GM21717 (cell line): ENCODE results near the gene TRMU.

Experiments used
- ATAC-seq: cut with Tn5 transposase; IDR thresholded peaks from one replicate; pipeline ENCODE4 v1.9.1; 2021; ENCODE audit warnings: mild to moderate bottlenecking, moderate library complexity; ENCODE audit not compliant: unreplicated experiment

Gene TRMU

GRCh38 chr22:46368871-46369715, 33.6 kb downstream of the TRMU start:
- no peak for ATAC-seq

GRCh38 chr22:46369716-46370583, 34.4 kb downstream of the TRMU start:
- no peak for ATAC-seq

GRCh38 chr22:46370584-46371291, 35.2 kb downstream of the TRMU start:
- no peak for ATAC-seq

- no peak for ATAC-seq
Measured at GRCh38 chr22:46371623-46372226, 36.2 kb downstream of the TRMU start.

- no peak for ATAC-seq
Measured at GRCh38 chr22:46372686-46373085, 37.2 kb downstream of the TRMU start.

- ATAC-seq: no peak
Measured at GRCh38 chr22:46373159-46373558, 37.6 kb downstream of the TRMU start.

GRCh38 chr22:46373921-46374662, 38.6 kb downstream of the TRMU start:
- no peak for ATAC-seq

GRCh38 chr22:46374663-46375474, 39.4 kb downstream of the TRMU start:
- ATAC-seq: no peak

- no peak for ATAC-seq
Measured at GRCh38 chr22:46376111-46376510, 40.6 kb downstream of the TRMU start.

GRCh38 chr22:46376908-46377524, 41.5 kb downstream of the TRMU start:
- no peak for ATAC-seq

GRCh38 chr22:46377525-46378425, 42.3 kb downstream of the TRMU start:
- no peak for ATAC-seq

GRCh38 chr22:46378426-46379065, 43.0 kb downstream of the TRMU start:
- no peak for ATAC-seq

GRCh38 chr22:46379066-46379930, 43.8 kb downstream of the TRMU start:
- no peak for ATAC-seq

GRCh38 chr22:46380069-46380468, 44.6 kb downstream of the TRMU start:
- no peak for ATAC-seq

- no peak for ATAC-seq
Measured at GRCh38 chr22:46380581-46380980, 45.1 kb downstream of the TRMU start.

GRCh38 chr22:46381142-46381541, 45.6 kb downstream of the TRMU start:
- ATAC-seq: no peak
